ENCODE measurements around the gene KSR2. TPM values are rescaled to one million over a fixed set of nuclear protein-coding genes. Genes with fewer than 3 reads are reported as not detected.
"Not testable (repeated sequence)": the region's sequence is repeated elsewhere in the genome, so short reads cannot be mapped to it uniquely, and the experiment has no call there.

Gene KSR2
- polyA plus RNA-seq, 1 donor: not detected

- DNase-seq: no peak
Measured at GRCh38 chr12:117819160-117819559, 149.6 kb downstream of the KSR2 start.

GRCh38 chr12:117818400-117818799 is 150.4 kb downstream of the KSR2 start:
- DNase-seq: no peak

- no peak for DNase-seq
Measured at GRCh38 chr12:117809509-117809908, 159.3 kb downstream of the KSR2 start.

- no peak for DNase-seq
Measured at GRCh38 chr12:117807946-117808345, 160.8 kb downstream of the KSR2 start.

GRCh38 chr12:117807355-117807754 is 161.4 kb downstream of the KSR2 start:
- DNase-seq: no peak

- DNase-seq: no peak
Measured at GRCh38 chr12:117805865-117806264, 162.9 kb downstream of the KSR2 start.

GRCh38 chr12:117803001-117803400 is 165.8 kb downstream of the KSR2 start:
- no peak for DNase-seq

GRCh38 chr12:117800711-117801110 is 168.1 kb downstream of the KSR2 start:
- DNase-seq: not testable (repeated sequence)

- DNase-seq: no peak
Measured at GRCh38 chr12:117797202-117797601, 171.6 kb downstream of the KSR2 start.

GRCh38 chr12:117792877-117793424 is 175.8 kb downstream of the KSR2 start:
- DNase-seq: no peak

GRCh38 chr12:117792471-117792870 is 176.3 kb downstream of the KSR2 start:
- no peak for DNase-seq

GRCh38 chr12:117790948-117791347 is 177.8 kb downstream of the KSR2 start:
- no peak for DNase-seq

- no peak for DNase-seq
Measured at GRCh38 chr12:117790198-117790597, 178.6 kb downstream of the KSR2 start.

- DNase-seq: no peak
Measured at GRCh38 chr12:117789195-117789912, 179.4 kb downstream of the KSR2 start.

GRCh38 chr12:117778656-117779055 is 190.1 kb downstream of the KSR2 start:
- no peak for DNase-seq

- no peak for DNase-seq
Measured at GRCh38 chr12:117774941-117775775, 193.6 kb downstream of the KSR2 start.

- no peak for DNase-seq
Measured at GRCh38 chr12:117768860-117769259, 199.9 kb downstream of the KSR2 start.

- no peak for DNase-seq
Measured at GRCh38 chr12:117766008-117766407, 202.8 kb downstream of the KSR2 start.

GRCh38 chr12:117762143-117762542 is 206.6 kb downstream of the KSR2 start:
- no peak for DNase-seq

GRCh38 chr12:117761528-117762100 is 207.2 kb downstream of the KSR2 start:
- DNase-seq: no peak

GRCh38 chr12:117760990-117761389 is 207.8 kb downstream of the KSR2 start:
- DNase-seq: no peak

GRCh38 chr12:117750657-117751056 is 218.1 kb downstream of the KSR2 start:
- no peak for DNase-seq

GRCh38 chr12:117749431-117749830 is 219.4 kb downstream of the KSR2 start:
- DNase-seq: no peak
